Gastrocnemius medialis (tissue), 4 donors: ENCODE measurements around the gene VLDLR.

Source experiments
- CTCF ChIP-seq, 5 experiments: fragments of 450-650 bp in 3 of 5; fragments of 200-600 bp in 2 of 5; sonication (generic) in 2 of 5; IDR thresholded peaks in 4 of 5; conservative IDR thresholded peaks in 1 of 5; 1 replicate in 4 of 5; 2 replicates in 1 of 5; pipeline ENCODE4 v1.5.1; 2016 to 2019; ENCODE audit warnings: antibody characterized with exemption in 5 of 5, mild to moderate bottlenecking in 3 of 5, moderate library complexity in 3 of 5
- POLR2A ChIP-seq, 2 donors: fragments of 450-650 bp; IDR thresholded peaks; one replicate each; pipeline ENCODE4 v1.6.1; 2017; ENCODE audit warnings: antibody characterized with exemption in 2 of 2, mild to moderate bottlenecking in 2 of 2, moderate library complexity in 2 of 2

- TF ChIP-seq CTCF (IDR thresholded peaks at IDR 0.05 in 4 of 5, conservative IDR thresholded peaks at IDR 0.05 in 1 of 5) (no peak), POLR2A (IDR thresholded peaks at IDR 0.05) (no peak)
Measured at GRCh38 chr9:2679011-2679410, 57.4 kb downstream of the VLDLR start.
